Skeletal muscle tissue (tissue), 4 donors: Measurements from ENCODE around the gene PCDHGB7. TPM values are rescaled to one million over a fixed set of nuclear protein-coding genes. Genes with fewer than 3 reads are reported as not detected.

Experiments used
- H3K27ac ChIP-seq: one replicate; pipeline ENCODE4 v1.7.0; 2013; ENCODE audit warnings: mild to moderate bottlenecking, low read depth, low read length, inconsistent platforms
- H3K27me3 ChIP-seq, 3 donors: one replicate each; pipeline ENCODE4 v1.7.0; 2013; ENCODE audit warnings: low read length in 3 of 3; ENCODE audit not compliant: control insufficient read depth in 3 of 3, insufficient read depth in 3 of 3
- H3K36me3 ChIP-seq, 3 donors: one replicate each; pipeline ENCODE4 v1.7.0; 2013; ENCODE audit warnings: low read length in 3 of 3; ENCODE audit not compliant: control insufficient read depth in 3 of 3, insufficient read depth in 3 of 3
- H3K4me1 ChIP-seq, 3 donors: one replicate each; pipeline ENCODE4 v1.7.0; 2013; ENCODE audit warnings: low read length in 3 of 3, mild to moderate bottlenecking in 3 of 3; ENCODE audit not compliant: control insufficient read depth in 3 of 3, insufficient read depth in 3 of 3
- H3K4me3 ChIP-seq, 3 donors: one replicate each; pipeline ENCODE4 v1.7.0; 2013; ENCODE audit warnings: low read length in 3 of 3
- H3K9ac ChIP-seq, 3 donors: one replicate each; pipeline ENCODE4 v1.7.0; 2013; ENCODE audit warnings: low read length in 3 of 3, mild to moderate bottlenecking in 3 of 3, moderate library complexity in 2 of 3, low read depth in 1 of 3
- H3K9me3 ChIP-seq, 3 donors: one replicate each; pipeline ENCODE4 v1.7.0; 2013; ENCODE audit warnings: low read length in 3 of 3; ENCODE audit not compliant: control insufficient read depth in 3 of 3
- total RNA-seq: library from RNA; depleted of rRNA; stranded (reverse); fragments of >200 nt; gene quantifications from one replicate; pipeline ENCODE4 v1.2.3, GENCODE V29; 2014
- donor health status: Osteomylitis.

The PCDHGB7 gene
- total RNA-seq, 1 donor from 2014 or later = 7.3 TPM

DNA sequence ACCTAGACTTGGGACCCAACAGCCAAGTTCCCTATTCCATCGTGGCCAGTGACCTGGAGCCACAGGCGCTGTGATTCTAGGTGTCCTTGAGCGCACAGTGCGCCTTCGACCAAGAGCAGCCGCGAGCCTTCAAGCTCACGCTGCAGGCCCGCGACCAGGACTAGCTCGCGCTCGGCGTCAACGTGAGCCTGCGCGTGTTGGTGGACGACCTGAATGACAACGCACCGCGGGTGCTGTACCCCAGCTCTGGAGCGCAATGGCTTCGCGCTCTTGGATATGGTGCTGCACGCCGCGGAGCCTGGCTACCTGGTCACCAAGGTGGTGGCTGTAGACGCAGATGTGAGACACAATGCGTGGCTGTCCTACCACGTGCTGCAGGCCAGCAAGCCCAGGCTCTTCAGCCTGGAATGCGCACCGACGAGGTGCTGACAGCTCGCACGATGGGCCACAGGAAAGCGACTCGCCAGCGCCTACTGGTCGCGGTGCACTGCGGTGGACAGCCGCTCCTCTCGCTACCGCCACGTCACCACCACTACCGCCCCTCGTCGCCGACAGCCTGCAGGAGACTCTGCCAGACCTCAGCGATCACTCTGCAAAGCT, 24.2 kb downstream of the PCDHGB7 start:
- Histone ChIP-seq H3K4me1 (no peaks in the 10 kb centered on the region), H3K27ac (no peak overlapping the region), H3K9me3 (peaks cover 3 to 10% (median 3%) of the 10 kb centered on the region in 3 donors)

DNA sequence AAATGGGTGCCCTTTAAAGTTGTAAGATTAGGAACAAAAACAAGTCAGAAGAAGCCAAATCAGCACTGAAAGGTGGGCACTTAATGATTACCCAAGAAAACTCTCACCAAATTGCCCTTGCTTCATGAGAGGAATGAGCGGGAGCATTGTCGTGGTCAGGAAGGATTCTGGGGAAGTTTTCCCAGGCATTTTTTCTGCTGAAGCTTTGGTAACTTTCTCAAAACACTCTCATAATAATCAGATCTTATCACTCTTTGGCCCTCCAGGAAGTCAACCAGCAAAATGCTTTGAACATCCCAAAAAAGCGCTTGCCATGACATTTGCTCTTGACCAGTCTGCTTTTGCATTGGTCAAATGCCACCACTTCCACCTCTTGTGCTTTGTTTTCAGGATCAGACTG, 47.9 kb downstream of the PCDHGB7 start:
- H3K4me3 ChIP-seq = no peak overlapping the region
- no peaks in the 10 kb centered on the region for H3K9me3 ChIP-seq
- H3K27ac ChIP-seq = no peak overlapping the region
- no peaks in the 10 kb centered on the region for H3K36me3 ChIP-seq
- no peak overlapping the region for H3K9ac ChIP-seq
- no peaks in the 10 kb centered on the region for H3K4me1 ChIP-seq
- no peaks in the 10 kb centered on the region for H3K27me3 ChIP-seq

More for the DNA sequence above, 24.2 kb downstream of the PCDHGB7 start:
- no peak overlapping the region for H3K9ac ChIP-seq
- peak overlapping the region in 1 of 3 donors; percentile 1 for H3K4me3 ChIP-seq
- H3K36me3 ChIP-seq = peaks cover 0 to 5% (median 0%) of the 10 kb centered on the region in 3 donors
- H3K27me3 ChIP-seq = no peaks in the 10 kb centered on the region

Other genes starting within 250 kb of the PCDHGB7 start
- 2.1 TPM for gene PCDHB7, start 245.0 kb upstream of the PCDHGB7 start, total RNA-seq
- 1.6 TPM for gene PCDHB8, start 239.9 kb upstream of the PCDHGB7 start, total RNA-seq
- gene PCDHB16, start 235.3 kb upstream of the PCDHGB7 start, total RNA-seq = 1.6 TPM
- 1.0 TPM for gene PCDHB9, start 230.5 kb upstream of the PCDHGB7 start, total RNA-seq
- 2.6 TPM for gene PCDHB10, start 225.3 kb upstream of the PCDHGB7 start, total RNA-seq
- 4.2 TPM for gene PCDHB11, start 218.1 kb upstream of the PCDHGB7 start, total RNA-seq
- 1.6 TPM for gene PCDHB12, start 209.0 kb upstream of the PCDHGB7 start, total RNA-seq
- gene PCDHB13, start 203.8 kb upstream of the PCDHGB7 start, total RNA-seq = 1.6 TPM
- 4.2 TPM for gene PCDHB14, start 194.3 kb upstream of the PCDHGB7 start, total RNA-seq
- gene PCDHB15, start 172.3 kb upstream of the PCDHGB7 start, total RNA-seq = 4.2 TPM
- 0.52 TPM for gene SLC25A2, start 113.6 kb upstream of the PCDHGB7 start, total RNA-seq
- 72.0 TPM for gene TAF7, start 96.9 kb upstream of the PCDHGB7 start, total RNA-seq
- 0.52 TPM for gene PCDHGA1, start 87.2 kb upstream of the PCDHGB7 start, total RNA-seq
- gene PCDHGA2, start 78.9 kb upstream of the PCDHGB7 start, total RNA-seq = 1.6 TPM
- gene PCDHGA3, start 73.8 kb upstream of the PCDHGB7 start, total RNA-seq = 2.1 TPM
- 1.6 TPM for gene PCDHGB1, start 67.6 kb upstream of the PCDHGB7 start, total RNA-seq
- gene PCDHGA4, start 62.7 kb upstream of the PCDHGB7 start, total RNA-seq = 1.0 TPM
- 2.1 TPM for gene PCDHGB2, start 57.7 kb upstream of the PCDHGB7 start, total RNA-seq
- gene PCDHGA5, start 53.5 kb upstream of the PCDHGB7 start, total RNA-seq = 2.1 TPM
- gene PCDHGB3, start 47.4 kb upstream of the PCDHGB7 start, total RNA-seq = 3.1 TPM
- 4.2 TPM for gene PCDHGA6, start 43.8 kb upstream of the PCDHGB7 start, total RNA-seq
- 3.7 TPM for gene PCDHGA7, start 34.9 kb upstream of the PCDHGB7 start, total RNA-seq
- 4.7 TPM for gene PCDHGB4, start 30.0 kb upstream of the PCDHGB7 start, total RNA-seq
- 3.7 TPM for gene PCDHGA8, start 25.0 kb upstream of the PCDHGB7 start, total RNA-seq
- gene PCDHGB5, start 19.7 kb upstream of the PCDHGB7 start, total RNA-seq = 3.7 TPM
- gene PCDHGA9, start 14.9 kb upstream of the PCDHGB7 start, total RNA-seq = 4.7 TPM
- gene PCDHGB6, start 9.7 kb upstream of the PCDHGB7 start, total RNA-seq = 5.2 TPM
- 4.2 TPM for gene PCDHGA10, start 4.7 kb upstream of the PCDHGB7 start, total RNA-seq
- 6.8 TPM for gene PCDHGA11, start 3.4 kb downstream of the PCDHGB7 start, total RNA-seq
- gene PCDHGA12, start 12.8 kb downstream of the PCDHGB7 start, total RNA-seq = 3.1 TPM
- 38.1 TPM for gene PCDHGC3, start 58.3 kb downstream of the PCDHGB7 start, total RNA-seq
- 3.7 TPM for gene PCDHGC4, start 67.4 kb downstream of the PCDHGB7 start, total RNA-seq
- 2.1 TPM for gene PCDHGC5, start 71.4 kb downstream of the PCDHGB7 start, total RNA-seq
- 16.7 TPM for gene DIAPH1, start 201.3 kb downstream of the PCDHGB7 start, total RNA-seq
- gene HDAC3, start 219.2 kb downstream of the PCDHGB7 start, total RNA-seq = 40.7 TPM
- under 0.01 TPM for gene RELL2, start 219.3 kb downstream of the PCDHGB7 start, total RNA-seq
- 5.2 TPM for gene FCHSD1, start 233.7 kb downstream of the PCDHGB7 start, total RNA-seq